Amniotic stem cell (primary cell): ENCODE data around the gene HEPHL1.
"Not testable (repeated sequence)": the region's sequence is repeated elsewhere in the genome, so short reads cannot be mapped to it uniquely, and the experiment has no call there.

Experiments used
- DNase-seq: peaks from one replicate; lab custom pipeline; 2025; lab: John Stamatoyannopoulos, UW

Gene HEPHL1, protein sequence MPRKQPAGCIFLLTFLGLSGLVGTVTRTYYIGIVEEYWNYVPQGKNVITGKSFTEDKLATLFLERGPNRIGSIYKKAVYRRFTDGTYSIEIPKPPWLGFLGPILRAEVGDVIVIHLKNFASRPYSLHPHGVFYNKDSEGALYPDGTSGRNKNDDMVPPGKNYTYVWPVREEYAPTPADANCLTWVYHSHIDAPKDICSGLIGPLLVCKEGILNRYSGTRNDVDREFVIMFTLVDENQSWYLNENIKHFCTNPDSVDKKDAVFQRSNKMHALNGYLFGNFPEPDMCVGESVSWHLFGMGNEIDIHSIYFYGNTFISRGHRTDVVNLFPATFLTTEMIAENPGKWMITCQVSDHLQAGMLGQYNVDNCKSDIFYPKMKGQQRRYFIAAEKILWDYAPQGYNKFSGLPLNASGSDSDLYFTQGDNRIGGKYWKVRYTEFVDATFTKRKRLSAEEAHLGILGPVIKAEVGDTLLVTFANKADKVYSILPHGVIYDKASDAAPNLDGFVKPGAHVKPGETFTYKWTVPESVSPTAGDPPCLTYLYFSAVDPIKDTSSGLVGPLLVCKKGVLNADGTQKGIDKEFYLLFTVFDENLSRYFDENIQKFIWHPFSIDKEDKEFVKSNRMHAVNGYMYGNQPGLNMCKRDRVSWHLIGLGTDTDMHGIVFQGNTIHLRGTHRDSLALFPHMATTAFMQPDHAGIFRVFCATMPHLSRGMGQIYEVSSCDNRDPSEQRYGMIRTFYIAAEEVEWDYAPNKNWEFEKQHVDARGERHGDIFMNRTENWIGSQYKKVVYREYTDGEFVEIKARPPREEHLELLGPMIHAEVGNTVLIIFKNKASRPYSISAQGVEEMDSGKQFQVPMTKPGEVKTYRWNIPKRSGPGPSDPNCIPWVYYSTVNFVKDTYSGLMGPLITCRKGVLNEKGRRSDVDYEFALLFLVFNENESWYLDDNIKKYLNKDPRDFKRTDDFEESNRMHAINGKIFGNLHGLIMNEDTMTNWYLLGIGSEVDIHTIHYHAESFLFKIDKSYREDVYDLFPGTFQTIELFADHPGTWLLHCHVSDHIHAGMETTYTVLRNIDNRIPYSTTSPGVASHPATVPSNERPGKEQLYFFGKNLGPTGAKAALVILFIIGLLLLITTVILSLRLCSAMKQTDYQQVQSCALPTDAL

DNA sequence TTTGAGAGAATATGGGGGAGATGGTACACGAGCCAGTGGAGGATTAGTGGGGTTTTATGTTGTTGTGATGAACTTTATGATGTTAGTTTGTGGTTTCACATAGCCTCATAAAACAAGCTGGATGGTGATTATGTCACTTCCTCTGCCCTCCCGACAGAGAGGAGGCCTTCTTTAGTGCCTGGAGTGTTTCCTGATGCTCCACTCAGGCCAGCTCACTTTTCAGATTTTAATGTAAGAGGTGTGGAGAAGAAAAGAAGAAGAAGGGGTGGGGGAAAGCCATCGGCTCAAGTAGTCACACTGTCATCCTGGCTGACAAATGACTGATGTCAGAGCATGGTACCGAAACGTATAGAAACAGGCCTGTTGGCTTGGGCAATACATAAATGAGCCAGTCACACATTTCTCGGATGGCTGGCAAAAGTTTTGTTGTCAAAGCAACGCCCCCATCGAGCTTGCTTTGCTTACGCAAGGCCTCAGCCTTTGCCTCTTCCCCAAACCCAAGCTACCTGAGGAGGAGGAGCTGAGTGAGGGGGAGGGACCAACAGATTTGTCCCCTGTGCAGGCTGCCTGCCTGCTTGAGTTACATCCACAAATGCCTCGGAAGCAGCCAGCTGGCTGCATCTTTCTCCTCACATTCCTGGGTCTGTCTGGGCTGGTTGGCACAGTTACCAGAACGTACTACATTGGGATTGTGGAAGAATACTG is at the start of gene HEPHL1:
Gene HEPHL1 (plus strand): TSS at position 578 of the 705 bp plus-strand sequence. CDS start 15 bp downstream, at position 593.
- DNase-seq: no peak

DNA sequence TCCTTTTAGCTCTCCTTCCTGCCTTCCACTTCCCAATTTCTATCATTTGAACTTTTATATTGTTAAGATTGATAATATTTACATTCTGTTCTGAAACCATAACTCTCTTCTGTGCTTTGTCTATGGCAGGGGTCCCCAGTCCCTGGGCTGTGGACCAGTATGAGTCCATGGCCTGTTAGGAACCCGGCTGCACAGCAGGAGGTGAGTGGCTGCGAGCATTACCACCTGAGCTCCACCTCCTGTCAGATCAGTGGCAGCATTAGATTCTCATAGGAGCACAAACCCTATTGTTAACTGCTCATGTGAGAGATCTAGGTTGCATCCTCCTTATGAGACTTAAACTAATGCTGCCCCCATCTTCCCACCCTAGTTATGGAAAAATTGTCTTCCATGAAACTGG is 48.4 kb upstream of the HEPHL1 start:
- DNase-seq: no peak

DNA sequence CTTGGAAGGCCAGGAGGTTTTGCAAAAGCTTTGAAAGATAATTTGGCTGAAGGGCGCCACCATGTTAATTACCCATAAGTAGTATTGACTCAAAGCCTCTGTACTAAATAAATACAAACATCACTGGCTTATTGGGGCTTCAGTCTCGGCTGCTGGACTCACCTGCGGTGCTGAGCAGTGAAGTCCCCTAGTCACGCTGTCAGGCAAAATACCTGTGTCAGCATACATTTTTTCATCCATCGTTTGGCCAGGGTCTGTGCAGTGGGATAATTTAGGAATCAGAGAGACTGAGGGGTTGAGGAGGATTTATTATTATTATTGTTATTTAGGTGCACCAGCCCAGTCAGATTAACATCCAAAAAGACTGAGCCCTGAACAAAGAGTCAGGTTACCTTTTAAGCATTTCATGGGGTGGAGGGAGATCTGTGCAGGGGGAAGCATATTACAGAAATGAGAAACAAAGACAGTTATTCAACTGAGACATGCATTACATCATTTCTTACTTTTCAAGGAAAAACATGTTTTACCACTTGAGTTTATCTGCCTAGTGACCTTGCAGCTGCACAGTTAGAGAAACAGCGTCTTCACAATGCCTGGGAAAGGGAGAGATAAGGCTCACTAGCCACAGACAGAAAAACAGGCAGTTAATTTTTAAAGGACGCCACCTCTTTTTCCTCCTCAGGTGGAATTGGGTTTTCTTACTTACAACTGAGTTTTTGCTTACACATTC is 47.7 kb upstream of the HEPHL1 start:
- DNase-seq: not testable (repeated sequence)

DNA sequence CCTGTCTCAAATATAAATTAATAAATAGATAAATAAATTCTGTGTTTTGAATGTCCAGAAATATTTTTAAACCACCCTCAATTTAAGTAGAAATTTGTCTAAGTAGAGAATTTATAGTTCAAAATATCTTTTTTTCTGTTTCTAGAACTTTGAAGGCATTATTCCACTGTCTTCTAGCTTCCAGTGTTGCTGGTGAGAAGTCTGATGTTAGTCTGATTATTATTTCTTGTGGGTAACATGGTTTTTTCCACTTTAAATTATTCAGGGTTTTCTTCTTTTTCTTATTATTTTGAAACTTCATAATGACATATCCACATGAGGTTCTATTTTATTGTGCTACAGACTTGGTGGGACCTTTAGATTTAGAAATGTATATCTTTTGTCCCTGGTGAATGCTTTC is 46.4 kb upstream of the HEPHL1 start:
- no peak for DNase-seq

DNA sequence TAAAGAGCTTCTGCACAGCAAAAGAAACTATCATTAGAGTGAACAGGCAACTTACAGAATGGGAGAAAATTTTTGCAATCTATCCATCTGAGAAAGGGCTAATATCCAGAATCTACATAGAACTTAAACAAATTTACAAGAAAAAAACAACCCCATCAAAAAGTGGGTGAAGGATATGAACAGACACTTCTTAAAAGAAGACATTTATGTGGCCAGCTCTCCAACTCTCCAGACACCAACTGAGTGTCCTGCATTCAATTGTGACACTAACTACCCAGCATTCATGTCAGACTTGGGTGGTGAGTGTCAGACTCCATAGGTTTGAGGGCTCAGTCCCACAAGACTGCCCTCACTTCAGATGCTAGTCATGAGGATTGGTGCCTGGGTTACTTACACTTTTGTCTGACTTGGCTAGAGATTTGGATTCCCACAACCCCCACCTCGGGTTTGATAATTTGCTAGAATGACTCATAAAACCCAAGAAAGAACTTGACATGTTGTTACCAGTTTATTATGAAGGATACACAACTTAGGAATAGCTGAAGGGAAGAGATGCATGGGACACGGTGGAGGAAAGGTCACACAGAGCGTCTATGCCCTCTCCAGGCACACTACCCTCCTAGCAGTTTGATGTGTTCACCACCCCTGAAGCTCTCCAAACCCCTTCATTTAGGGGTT is 44.4 kb upstream of the HEPHL1 start:
- DNase-seq: not testable (repeated sequence)

DNA sequence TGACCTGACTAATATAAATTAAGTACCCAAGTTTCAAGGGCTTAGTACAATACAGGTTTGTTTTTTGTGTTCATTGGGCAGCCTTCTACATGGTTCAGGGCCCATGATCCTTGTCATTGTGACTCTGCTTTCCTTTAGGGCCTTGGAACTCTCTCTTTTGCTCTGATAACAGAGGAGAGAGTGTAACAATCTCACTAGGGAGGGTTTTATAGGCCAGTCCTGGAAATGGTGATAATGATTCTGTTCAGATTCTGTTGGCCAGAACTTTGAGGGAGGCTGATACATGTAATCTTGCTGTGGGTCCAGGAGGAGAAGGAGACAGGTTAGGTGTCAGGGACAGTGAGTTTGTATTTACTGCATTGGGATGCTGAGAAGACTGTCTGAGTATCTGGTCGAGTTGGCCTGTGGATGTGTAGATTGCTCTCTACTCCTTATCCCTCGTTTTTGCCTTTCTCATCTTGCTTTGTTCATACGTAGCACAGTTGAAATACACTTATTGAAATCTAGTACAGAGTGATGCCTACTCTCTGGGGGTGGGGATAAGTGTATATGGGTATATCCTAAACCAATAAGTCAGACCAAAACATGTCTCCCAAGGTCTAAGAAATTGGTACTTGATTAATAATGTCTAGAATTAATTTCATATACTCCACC is 37.5 kb upstream of the HEPHL1 start:
- DNase-seq: no peak

DNA sequence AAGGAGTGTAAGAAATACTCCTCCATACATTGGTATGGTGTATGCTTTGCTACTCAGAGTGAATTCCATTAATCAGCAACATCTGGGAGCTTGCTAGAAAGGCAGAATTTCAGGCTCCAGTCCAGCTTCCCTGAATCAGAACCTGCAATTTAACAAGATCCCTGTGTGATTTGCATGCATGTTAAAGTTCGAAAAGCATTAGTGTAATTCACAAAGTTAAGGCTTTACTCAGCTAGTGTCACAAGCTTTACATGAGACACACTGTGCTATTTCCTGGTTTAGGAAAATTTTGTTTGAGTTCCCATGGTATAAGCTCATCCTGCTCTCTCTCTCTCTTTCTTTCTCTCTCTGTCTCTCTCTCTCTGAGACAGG is 37.0 kb upstream of the HEPHL1 start:
- no peak for DNase-seq

DNA sequence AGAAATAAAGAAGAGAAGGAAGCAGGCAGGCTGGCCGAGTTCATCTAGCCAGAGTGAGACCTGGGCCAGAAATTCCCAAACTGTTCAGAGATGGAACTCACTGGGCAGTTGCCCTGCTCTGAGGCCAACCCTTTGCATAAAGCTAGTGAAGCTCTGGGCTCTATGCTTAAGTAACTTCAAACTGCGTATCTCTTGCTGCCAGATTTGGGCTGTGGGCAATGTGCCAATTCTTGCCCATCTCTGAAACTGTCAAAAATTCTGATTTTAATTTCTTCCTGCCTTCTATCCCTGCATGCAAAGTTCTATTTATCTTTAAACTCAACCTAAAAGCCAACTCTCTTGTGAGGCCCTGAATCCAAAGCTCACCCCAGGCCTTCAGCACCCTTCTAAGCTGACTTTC is 36.2 kb upstream of the HEPHL1 start:
- DNase-seq: no peak

DNA sequence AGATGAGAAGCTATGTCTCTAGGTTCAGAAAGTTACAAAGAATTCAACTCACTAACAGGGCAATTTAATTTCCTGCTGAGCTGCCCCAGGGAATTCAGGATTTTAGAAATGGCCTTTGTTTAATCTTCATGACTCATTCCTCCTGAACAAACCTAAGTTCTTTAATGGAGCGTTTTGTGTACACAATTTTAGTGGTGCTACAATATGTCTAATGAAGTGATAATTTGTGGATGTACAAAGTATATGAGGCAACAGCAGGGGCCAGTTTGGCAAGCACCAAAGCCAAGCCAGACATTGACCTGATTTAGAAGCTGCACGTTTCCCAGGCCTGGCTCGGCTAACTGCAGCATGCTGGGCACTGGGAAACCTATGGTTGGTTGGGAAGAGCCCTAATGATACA is 34.4 kb upstream of the HEPHL1 start:
- no peak for DNase-seq

DNA sequence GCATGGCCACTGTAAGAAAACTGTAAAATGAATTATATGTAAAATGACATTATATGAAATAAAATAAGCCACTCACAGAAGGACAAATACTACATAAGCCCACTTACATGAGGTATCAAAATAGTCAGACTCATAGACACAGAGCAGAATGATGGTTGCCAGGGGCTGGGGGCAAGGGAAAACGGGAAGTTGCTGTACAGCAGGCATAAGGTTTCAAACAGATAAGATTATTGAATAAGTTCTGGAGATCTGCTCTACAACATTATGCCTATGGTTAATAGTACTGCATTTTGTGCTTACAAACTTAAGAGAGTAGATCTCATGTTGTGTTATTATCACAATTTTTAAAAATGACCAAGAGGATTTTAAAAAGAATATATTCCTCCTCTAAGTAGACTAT is 32.7 kb upstream of the HEPHL1 start:
- no peak for DNase-seq

DNA sequence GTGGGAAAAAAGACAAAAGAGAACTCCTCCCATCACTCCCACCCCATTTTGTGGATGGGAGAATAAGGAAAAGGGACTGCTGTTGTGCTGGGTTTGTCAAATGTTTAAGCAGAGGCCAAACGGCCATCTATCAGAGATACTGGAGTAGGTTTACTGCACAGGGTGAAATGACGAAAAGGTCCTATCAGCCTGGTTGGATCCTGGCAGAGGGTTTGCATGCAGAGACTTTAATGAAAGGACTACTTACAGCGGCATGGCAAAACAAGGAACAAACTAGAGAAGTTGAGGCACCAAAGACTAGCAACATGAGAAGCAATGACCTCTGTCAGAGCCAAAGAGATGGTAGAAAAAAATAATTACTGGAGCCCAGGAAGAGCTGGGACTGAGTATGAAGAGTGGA is 32.2 kb upstream of the HEPHL1 start:
- DNase-seq: no peak

DNA sequence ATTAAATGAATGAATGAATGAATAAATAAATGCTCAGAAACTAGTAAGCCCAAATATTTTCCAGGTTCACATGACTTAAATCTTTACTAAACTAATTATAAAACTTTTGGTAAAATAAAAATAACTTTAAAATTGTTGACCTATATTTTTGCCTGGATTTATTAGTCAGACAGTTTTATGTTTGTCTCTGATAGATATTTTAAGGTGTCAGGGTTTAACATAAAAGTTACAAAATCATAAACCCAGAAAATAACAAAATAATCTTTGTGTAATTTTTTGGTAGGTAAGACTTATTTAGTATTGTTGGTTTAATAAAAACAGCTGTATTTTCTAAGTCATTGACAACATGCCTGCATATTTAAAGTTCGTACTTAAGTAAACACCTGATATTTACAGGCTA is 27.4 kb upstream of the HEPHL1 start:
- no peak for DNase-seq

DNA sequence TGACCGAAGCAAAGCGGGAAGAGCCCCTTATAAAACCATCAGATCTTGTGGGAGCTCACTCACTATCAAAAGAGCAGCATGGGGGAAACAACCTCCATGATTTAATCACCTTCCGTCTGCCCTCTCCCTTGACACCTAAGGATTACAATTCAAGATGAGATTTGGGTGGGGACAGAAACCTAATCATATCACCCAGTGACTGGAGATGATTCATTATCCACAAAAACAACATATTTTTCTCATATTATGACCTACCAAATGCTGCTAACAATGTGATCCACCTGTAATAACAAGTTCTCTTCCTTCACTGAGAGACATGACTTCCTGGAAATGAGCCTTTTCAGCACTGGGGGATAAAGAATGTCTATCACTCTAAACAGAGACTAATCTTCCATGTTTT is 23.4 kb upstream of the HEPHL1 start:
- no peak for DNase-seq

DNA sequence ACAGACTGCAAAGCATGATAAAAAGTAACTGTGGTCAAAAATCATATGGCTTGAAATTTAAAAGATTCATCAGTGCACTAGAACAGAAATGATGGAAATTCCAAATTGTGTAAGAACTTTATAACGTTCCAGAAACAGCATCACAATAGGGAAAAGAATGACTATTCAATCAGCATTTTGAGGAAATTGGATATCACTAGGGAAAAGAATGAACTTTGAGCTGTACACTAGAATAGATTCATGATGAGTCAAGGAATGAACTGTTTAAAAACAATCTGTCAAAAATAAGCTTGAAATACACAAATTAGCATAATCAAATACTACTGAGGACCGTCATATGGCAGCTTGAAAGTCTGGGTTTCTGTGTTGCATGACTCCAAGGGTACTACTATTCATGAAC is 20.5 kb upstream of the HEPHL1 start:
- DNase-seq: no peak

DNA sequence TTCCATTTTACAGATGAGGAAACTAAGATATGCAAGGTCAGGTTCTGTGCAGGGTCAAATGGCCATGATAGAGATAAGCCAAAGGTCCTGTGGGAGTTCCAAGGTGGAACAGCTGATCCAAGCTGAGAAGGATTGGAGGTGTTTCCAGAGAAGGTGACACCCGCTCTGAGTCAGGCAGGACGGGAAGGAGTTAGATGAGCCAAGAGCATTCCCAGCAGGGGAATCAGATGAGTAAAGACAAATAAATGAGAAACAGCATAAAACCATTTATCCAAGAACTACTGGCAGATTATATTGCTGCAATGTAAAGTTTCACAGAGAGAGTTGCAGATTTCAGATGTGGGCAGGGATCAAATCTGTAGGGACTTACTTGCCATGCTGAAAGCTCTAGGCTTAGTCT is 18.9 kb upstream of the HEPHL1 start:
- DNase-seq: no peak

DNA sequence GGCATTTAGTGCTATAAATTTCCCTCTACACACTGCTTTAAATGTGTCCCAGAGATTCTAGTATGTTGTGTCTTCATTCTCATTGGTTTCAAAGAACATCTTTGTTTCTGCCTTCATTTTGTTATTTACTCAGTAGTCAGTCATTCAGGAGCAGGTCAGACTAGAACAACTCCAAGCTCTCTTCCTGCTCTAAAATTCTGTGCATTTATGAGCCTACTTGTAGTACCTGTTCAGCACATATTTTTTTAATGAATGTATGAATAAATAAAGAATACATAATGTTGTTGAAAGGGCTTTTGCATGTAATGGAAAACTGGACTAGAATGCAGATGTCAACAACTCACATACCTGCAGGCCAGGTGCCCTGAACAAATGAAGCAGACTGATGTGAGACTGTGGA is 13.7 kb upstream of the HEPHL1 start:
- no peak for DNase-seq

DNA sequence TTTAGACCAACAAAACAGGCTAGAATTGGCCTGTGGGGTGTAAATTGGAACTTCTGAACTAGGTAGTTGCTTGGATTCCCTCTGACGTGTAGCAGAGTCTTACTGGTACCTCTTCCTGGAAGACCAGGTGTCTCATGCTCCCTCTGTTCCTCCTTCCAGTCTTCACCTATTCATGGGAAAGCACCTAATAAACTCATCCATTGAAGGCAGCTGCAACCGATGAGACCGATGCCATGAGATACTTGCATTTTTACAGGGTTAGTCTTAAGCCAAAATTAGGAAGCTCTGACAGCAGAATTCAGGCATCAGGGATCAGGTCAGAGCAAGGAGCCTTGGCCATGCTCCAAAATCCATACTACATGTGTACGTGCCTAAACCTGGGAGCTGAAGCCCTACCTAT is 13.2 kb upstream of the HEPHL1 start:
- no peak for DNase-seq

DNA sequence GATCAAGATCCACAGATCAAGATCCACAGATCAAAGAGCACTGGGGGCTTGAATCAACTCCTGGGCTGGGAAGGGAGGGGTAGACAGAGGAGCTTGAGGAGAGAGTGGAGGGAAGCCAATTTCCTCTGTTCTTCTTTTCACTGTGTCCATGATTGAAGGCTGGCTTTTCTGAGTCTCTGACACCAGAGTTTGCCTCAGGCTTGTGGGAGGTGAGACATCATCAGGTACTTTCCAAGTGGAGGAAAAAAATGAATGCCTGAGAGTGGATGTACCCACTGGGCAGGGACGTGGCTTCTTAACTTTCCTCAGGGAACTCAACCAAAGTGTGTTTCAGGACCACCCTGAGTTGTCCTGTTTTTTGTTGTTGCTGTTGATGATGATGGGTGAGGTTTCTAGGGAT is 11.0 kb upstream of the HEPHL1 start:
- no peak for DNase-seq

DNA sequence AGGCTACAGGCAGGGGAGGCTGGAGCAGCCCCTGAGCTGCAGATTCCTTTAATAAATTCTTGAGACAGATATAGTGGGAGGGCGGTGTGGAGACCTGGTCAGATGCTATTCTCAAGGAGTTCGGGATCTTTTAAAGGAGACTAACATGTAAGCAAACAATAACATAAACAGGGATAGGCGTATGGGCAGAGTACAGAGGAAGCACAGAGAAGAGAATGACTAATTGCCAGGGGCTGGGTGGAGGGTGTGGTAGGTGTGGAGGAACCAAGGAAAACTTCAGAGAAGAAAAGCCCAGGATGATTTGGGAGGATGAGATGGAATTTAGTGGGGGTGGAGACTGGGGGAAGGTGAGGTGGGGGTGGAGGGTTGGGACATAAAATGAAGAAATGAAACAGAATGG is 9.7 kb upstream of the HEPHL1 start:
- no peak for DNase-seq

DNA sequence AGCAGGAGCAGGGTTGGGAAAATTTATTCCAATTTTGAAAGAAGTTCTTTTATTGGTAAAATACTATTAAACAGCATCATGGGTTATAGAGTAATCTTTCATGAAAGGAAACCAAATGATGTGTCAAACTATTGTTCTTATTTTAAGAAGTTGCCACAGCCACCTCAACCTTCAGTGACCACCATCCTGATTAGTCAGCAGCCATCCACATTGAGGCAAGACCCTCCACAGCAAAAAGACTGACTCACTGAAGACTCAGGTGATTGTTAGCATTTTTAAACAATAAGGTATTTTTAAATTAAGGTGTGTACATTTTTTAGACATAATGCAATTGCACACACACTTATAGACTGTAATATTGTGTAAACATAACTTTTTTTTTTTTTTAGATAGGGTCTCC is 3.7 kb upstream of the HEPHL1 start:
- DNase-seq: no peak
